ENCODE results near the gene FMNL3.
A peak's percentile ranks its signal among the peaks of the same experiment; 100 is the strongest.

The FMNL3 gene

DNA sequence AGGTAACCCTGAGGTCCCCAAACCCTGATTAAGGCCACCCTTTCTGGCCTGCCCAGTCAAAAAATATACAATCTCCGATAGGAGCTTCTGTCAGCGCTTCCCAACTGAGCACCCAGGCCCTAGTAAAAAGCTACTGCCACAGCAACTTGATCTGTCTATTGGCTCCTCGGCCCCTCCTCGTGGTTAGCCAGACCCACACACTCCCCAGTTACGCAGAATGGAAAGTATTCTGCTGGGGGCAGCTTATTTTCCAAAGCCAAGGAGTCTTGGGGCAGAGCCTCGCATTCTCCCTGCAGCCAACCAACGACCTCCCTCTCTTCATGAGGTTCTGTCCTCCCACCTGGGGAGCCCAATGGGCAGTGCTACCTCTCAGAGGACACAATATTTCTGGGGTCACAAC, 32.1 kb downstream of the FMNL3 start:
- no peak for DNase-seq (ENCODE audit: low read depth)

DNA sequence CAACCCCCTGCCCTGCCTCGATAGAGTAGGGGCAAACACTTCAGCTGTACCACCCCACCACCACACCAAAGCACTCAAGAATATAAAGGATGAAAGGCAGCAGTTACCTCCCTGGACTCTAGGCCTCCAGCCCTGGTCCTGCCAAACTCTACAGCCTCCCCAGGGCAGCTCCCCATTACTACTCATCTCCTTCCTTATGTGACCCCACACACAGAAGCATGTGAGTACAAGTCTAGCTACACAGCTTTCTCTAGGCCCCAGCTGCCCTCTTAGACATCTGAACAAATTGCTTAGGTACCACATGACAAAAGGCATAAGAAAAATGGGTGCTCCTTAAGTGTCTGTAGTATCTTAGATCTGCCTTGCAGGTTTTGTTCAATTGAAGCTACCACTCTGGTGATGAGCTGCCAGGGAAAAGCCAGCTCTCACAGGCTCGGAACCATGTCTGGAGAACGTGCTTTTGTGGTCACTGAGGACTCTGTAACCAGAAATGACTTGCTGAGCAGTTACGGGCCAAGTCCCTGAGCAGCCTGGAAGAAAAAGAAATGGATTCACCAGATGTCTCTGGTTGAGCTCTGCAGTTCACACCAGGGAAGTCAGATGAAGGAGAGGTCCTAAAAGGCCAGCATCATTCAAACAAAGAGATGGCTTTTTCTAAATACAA, 32.8 kb downstream of the FMNL3 start:
- DNase-seq (ENCODE audit: low read depth) = peak; percentile 54

DNA sequence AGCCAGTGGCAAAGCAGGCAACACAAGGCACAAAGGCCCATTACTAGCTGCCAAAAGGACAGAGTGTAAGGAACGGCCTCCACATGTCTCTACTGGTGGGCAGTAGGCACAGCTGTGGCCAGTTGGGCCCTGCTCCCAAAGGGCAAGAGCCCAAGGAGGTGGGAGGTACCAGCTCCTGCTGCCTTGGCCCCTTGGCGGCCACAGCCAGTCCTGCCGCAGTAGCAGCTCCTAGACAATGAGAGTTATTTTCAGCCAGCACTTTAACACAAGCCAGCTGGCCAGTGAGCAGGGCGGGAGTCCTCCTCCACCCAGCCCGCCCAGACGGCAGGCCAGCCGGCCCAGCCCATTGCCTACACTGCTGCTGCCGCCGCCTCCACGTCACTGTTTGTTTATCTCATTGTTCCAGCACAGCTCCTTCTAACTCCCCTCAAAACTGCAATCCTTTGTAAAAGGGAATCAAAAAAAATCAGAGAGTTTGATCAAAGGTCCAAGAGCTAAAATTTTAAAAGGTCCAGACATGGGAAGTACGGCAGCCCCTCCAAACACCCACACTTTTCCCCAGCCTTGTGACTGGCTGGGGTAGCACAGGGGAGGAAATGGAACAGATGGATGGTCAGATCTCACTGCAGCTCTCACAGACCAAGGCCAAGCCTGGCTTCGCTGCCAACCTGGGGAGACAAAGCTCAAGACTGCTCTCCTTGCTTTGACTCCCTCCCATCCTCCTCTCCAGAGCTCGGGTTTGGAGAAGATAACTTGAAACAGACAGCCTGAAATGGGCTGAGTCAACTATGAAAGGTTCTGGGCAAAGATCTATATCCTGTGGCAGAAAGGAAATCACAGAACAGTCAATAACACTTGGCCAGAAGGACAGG, 33.5 kb downstream of the FMNL3 start:
- DNase-seq (ENCODE audit: low read depth) = peak; percentile 92

DNA sequence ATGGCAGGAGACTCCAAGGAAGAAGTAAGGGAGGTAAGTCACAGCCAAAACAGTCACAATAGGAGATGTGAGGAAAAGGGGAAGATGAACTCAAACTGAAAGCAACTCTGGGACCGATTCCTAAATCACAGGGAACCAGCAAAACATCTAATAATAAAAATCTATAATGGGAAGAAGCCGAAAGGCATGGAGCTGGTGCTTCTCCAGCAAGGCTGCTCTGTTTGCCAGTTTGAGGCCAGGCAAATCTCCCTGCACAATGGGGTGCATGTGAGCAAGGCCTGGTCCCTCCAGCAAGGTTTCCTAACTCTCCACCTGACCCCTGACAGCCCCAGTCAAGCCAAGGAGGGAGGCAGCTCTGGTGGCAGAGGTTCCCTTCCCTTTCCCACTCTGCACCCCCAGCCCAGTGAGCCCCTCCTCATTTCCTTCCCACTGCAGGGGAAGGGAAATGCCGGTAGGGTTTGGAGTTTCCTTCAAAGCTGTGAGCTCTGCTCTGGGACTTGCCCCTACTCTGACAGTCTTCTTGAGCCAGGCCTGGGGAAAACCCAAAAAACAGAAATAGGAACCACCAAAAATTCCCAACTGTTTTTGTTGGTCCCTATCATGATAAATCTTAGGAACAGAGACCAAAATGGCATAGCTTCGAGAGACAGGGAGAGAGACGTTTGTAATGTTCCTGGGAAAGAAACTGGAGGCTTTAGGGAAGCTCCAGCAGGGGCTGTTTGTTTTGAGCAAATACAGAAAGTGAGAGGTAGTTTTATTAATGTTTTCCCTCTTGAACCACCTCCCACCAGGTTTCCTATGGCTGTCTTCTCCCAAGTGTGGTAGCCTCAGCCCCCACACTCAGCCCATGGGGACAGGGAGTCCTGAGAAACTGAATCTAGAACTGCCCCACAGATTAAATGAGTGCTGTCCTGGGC, 34.6 kb downstream of the FMNL3 start:
- no peak for DNase-seq (ENCODE audit: low read depth)

DNA sequence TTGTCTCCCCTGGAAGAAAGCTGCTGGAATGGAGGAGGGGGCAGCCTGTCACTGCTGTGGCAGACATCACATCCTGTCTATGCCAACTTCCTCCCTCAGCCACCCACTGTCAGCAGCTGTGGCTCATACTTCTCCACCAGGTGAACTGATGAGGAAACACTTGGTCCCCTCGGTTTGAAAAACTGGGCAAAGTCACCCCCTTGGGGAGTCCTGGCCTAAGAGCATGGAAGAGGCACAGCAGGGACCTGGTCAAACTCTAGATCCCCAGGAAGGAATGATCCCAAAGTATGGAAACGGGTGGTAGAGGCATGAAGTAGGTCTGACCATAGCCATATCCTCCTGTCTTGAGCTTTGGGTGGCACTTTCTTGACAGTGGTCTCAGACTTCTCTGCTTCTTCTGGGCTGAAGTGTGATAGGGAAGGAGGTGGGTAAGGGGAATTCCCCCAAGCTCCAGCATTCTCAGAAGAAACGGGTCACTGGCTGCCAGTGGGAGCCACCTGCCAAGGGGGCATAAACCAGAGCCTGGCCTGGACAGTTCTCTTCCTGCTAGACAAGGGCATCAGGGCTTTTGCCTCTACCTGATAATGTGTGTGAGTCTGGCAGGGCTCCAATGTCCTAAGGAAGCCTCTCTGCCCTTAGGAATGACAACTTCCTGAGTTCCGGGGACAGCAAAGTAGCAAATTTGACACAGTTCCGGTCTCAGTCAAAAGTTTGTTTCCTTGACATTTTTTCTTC, 36.0 kb downstream of the FMNL3 start:
- DNase-seq (ENCODE audit: low read depth) = no peak

DNA sequence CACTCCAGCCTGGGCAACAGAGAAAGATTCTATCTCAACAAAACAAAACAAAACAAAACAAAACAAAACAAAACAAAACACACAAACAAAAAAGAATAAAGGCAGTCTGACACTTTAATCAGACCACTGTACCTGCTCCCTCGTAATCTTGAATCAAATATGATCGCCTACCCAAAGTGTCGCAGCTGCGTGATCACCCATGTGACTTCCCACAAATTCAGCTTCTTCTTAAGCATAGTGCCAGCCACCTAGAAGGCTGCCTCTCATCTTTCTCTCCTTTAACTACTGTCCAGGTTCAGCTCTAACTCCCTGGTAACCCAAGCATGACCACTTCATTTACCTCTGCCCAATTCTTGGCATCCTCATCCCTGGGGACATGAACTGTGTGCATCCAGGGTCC, 37.4 kb downstream of the FMNL3 start:
- DNase-seq (ENCODE audit: low read depth) = no peak

DNA sequence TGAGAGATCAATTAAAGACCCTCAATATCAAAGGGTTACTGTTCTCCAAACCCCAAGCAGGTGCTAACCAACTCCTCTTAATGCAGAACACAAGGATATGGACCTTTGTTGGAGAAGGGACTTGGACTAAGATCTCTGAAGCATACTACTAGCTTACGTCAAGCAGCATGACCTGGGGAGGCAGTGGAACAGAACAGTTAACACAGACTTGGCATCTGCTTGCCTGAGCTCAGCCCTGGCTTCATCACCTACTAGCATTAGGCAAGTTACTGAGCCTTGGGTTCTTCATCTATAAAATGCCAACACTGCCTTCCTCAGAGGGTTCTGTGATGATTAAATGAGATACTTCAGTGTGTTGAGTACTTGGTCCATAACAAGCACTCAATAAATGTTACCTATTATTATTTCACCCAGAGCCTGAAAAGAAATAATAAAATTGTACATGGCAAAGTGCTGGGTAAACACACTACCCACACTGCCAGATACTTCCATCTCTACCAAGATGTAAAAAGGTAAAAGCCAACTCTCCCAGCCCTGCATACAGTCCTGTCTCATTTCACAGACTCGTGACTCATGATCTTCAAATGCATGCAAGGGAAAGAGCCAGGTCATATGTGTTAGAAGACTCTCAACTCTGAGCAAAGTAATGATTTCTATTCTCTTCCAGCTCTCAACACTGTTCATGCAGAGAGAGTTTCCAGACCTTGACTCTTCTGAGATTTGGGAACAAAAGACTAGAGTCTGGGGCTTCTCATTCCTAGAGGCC, 39.7 kb downstream of the FMNL3 start:
- no peak for DNase-seq (ENCODE audit: low read depth)

DNA sequence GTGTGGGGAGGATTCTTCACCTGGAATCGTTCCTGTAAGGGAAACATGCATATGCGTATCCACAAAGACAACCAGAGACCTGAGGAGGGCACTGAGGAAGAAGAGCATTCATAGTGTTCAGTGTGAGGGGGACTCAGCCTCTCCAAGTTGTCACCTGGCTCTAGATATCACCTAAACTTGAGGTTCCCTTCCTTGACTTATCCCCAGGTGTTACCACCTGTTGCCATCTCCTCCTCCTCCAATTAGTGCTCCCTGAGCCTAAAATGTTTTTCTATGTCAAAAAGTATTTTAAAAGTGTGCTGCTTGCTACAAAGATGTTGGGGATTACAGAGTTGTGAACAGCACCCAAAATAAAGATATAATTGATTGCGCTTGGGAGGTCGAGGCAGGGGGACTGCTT, 41.0 kb downstream of the FMNL3 start:
- DNase-seq (ENCODE audit: low read depth) = no peak

DNA sequence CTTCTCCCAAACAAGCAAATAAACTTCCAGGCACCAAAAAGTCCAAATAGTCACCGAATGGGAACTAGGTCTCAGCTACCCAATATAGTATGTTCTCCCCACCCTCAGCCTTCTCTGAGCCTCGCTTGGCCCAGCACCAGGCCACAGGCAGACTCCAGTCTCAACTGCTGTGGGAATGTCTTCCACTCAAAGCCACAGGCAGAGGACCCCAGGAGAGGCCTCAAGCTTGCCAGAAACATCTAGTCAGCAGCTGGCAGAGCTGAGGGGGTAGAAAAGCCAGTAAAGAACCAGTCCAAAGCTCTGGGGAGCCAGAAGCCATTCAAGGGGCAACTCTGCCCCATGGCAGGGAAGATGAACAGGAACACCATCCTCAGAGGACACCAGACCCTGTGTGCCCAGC, 41.8 kb downstream of the FMNL3 start:
- DNase-seq (ENCODE audit: low read depth) = peak; percentile 29

DNA sequence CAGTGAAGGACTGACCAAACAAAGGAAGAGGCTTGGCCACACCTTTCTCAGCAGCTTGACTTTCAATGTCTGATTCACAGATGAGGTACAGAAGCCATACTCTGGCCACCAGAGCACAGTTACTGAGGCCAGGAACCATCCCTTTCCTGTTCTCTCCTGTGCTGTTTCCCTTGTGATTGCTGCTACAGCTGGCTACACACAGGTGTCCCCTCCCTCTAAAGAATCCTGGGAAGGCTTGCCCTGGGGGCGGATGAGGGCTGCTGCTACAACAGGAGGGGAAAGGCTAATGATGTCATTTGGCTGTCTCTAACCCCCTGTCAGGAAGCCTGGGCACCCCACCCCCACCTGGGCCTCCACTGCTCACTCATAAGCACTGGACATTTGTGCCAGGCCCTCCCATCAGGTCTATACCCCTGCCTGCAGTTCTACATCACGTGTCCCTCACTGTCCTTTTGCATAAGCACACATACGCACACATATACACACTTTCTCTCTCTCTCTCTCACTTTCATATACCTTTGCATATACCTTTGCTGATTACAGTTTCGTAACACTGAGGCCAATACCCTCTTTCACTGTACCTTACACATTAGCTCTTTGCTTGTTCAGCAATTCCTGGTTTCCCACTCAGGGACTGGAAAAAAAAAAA, 42.5 kb downstream of the FMNL3 start:
- no peak for DNase-seq (ENCODE audit: low read depth)

DNA sequence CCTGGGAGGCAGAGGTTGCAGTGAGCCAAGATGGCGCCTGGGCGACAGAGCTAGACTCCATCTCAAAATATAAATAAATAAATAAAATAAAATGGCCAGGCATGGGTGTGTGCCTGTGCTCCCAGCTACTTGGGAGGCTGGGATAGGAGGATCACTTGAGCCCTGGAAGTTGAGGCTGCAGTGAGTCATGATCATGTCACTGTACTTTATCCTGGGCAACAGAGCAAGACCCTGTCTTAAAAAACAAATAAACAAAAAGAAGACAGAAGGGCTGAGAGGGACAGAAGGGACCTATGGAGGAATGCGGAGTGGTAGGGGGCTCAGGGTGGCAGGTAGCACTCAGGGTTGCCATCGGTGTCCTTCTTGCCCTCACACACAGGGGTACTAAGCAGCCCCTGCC, 43.0 kb downstream of the FMNL3 start:
- no peak for DNase-seq (ENCODE audit: low read depth)

DNA sequence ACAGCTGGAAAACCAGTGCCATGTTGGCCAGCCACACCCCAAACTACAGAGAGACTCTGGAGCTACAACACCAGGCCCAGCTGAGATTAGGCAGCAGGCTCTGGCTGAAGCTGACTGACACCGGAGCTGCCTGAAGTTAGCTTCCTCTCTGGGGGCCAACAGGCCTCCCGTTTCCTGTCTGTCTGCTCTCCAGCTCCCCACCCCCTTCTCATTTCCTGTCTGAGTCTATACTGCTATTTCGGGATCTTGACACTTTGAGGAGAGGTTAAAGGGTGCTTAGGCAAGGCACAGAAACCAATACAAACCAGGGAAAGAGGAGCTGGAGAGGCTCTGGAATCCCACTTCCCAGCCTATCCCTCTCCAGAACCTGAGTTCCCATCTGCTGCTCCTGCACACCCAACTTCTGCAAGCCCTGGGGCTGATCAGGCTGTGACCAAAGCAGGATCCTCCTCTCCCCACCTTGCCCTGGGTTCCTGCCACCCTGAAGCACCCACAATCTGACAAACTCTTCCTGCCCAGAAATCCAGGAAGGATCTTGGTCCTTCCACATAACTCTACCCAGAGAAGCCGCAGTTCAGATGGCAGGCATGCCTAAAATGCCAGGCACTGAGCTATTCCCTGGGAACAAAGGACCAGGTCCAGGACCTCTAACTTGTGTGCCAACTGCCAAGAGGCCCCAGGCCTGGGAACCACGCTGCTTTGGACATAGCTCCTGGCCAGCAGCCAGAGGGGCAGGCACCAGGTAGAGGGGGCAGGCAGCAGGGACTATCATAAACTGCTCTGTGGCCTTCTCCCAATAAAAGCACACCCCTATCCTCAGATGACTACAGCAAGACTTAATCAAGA, 44.0 kb downstream of the FMNL3 start:
- DNase-seq (ENCODE audit: low read depth) = peak; percentile 84

DNA sequence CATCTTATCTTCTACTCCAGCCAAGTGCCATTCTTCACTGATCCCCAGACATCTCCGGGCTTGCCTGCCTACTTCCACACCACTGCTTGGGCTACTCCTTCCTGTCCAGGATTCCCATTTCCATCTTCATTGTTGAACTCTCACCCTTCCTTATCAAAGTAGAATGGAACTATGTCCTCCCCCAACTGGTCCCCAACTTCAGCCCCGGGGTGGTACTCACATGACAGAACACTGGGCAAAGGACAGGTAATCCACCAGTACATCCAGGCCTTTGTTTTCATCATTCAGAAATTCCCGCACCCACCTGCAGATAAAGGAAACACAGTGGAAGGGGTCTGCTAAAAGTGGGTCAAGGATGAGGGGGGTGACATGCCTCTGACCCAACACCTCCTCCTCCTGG, 45.5 kb downstream of the FMNL3 start:
- DNase-seq (ENCODE audit: low read depth) = no peak

DNA sequence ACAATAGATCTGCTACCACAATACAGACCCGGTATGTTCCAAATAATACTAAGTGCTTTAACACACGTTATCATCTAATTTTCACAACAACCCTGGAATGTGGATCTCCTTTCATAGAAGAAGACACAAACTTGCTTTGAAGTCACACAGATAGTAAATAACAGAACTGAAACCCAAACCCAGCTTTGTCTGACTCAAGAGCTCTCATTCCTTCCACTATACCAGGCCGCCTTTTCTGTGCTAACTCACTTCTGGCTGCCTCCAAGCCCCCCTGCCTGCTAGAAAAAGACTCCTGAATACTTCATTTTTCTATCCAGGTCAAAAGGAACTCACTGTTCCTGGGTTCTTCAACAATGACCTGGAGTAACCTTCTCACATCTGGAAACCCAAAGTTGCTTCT, 46.0 kb downstream of the FMNL3 start:
- no peak for DNase-seq (ENCODE audit: low read depth)

DNA sequence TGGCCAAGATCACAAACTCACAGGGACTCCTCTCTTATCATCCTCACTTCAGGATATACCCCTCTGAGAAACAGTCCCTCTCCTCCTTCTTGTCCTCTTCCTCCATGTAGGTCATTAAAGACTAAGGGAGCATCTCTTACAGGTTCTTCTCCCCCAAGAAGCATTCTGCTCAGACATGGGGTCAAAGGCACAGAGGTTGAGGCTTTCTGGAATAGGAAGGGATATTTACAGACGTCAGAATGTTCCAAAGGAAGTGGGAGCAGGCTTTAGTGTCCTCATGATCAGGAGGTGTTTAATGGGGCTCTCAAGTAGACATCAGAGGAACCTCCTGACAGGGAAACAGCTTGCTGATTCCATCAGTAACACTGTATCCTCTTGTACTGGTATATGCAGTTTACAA, 47.5 kb downstream of the FMNL3 start:
- DNase-seq (ENCODE audit: low read depth) = no peak

DNA sequence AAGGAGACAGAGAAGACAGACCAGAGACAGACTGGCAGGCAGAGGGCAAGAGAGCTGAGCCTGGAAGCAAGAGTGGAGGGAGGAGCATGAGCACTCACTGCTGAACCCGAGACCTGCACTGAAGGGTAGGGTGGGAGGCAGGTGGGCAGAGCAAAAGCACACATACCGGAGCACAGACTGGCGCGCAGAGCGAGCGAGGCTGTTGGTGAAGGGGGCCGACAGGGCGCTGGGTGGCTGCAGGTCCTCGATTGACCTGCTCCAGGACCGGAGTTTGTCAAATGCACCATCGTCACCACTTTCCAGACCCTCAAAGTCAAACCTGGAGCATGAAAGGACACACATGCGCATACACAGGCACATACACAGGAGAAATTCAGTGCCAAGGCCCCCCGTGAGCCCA, 48.9 kb downstream of the FMNL3 start:
- DNase-seq (ENCODE audit: low read depth) = no peak

DNA sequence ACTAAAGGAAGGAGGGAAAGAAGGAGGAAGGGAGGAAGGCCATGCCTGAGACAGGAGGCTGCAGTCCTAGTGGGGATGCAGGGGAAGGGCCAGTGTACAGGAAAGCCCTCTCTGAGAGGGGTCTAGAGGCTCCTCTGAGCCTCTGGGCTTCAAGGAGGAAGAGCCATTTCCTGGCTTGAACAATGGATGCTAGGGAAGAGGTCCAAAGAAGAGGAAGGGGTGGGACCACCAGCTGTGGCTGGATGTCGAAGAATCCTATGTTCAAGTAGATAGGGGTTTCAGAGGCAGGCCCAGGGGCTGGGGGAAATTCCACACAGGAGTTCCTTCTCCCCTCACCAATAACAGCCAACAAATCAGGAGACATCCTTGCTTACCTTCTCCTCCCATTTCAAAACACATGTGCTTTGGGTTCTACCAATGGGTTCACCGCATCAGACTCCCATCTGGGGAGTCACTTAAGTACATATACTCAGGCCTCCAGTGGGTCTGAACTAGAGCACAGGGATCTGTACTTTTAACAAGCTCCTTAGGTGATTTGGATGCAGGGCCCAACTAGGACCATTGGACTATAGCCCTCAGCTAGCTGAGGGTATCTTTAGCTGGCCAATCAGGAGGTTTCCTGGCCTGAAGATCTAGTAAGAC, 51.5 kb downstream of the FMNL3 start:
- DNase-seq (ENCODE audit: low read depth) = no peak

DNA sequence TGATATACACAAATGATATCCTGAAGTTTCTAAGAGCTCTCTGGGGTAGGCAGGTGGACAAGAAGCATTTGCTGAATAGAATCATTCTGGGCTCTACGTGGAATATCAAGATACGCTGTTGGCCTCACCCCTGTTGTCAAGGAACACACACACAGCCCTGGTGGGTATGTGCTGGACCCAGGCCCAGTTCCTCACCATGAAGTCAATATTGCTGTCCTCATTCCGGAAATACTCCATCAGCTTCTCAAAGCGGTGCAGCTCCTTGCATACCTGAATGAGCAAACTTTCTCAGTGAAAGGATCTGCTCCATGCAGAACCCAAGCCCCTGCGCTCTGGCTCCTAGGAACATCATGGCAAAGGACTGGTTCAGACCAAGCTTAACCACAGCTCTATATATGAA, 52.5 kb downstream of the FMNL3 start:
- no peak for DNase-seq (ENCODE audit: low read depth)

DNA sequence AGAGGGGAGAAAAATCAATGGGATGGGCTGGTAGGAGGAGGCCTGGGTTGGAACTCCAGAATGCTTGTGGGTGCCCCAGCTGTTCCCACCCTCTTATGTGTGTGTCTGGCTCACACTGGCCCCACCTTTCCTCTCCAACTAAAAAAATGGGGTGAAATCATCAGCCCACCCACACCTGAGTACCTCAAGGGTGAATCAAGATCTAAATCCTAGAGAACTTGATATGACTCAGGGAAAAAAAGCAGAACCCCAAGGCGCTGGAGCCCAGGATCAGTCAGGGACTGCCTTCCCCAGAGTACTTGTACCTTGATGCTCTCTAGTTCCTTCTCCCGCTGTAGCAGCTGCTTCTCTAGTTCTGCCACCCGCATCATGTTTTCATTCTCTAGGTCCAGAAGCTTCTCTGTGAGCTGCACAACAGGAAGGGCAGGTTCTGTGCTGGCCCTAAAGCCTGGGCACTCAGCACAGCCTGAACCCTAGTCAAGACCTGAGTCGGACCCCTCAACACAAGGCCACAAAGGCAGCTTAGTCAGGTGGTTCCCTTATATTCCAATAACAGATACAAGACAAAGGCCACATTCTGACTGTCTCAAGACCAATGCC, 54.2 kb downstream of the FMNL3 start:
- no peak for DNase-seq (ENCODE audit: low read depth)

All from stromal cell of bone marrow (primary cell).